ENCODE measurements around the gene ACACB.

Gene ACACB

DNA sequence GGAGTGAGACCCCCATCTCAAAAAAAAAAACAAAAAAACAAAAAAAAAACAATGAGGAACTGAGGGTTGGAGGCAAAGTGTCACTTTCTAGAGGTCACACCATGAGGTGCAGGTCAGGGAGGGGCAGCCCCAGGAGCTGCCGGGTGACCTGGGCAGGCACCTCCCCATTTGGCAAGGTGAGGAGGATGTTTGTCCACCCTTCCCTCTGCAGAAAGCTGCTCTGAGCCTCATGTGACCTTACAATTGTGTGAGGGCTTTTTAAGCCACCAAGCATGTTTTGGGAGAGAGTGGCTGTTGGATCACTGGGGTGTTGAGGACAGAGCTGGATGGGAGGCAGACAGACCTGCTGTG lies 143.1 kb downstream of the ACACB start:
- Histone ChIP-seq H3K36me3 (peaks cover 17% of the 10 kb centered on the region), H3K4me3 (ENCODE audit: low read depth in 1 of 2, low read length in 1 of 2) (no peak overlapping the region), H3K27me3 (no peaks in the 10 kb centered on the region), H3K4me1 (ENCODE audit: control insufficient read depth in 1 of 2, insufficient read depth in 1 of 2, low read depth in 1 of 2, low read length in 1 of 2) (no peaks in the 10 kb centered on the region), H3K27ac (no peak overlapping the region), H3K9me3 (no peaks in the 10 kb centered on the region)
- TF ChIP-seq, protein P1, sequence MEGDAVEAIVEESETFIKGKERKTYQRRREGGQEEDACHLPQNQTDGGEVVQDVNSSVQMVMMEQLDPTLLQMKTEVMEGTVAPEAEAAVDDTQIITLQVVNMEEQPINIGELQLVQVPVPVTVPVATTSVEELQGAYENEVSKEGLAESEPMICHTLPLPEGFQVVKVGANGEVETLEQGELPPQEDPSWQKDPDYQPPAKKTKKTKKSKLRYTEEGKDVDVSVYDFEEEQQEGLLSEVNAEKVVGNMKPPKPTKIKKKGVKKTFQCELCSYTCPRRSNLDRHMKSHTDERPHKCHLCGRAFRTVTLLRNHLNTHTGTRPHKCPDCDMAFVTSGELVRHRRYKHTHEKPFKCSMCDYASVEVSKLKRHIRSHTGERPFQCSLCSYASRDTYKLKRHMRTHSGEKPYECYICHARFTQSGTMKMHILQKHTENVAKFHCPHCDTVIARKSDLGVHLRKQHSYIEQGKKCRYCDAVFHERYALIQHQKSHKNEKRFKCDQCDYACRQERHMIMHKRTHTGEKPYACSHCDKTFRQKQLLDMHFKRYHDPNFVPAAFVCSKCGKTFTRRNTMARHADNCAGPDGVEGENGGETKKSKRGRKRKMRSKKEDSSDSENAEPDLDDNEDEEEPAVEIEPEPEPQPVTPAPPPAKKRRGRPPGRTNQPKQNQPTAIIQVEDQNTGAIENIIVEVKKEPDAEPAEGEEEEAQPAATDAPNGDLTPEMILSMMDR (IDR thresholded peaks at IDR 0.05): no peak

DNA sequence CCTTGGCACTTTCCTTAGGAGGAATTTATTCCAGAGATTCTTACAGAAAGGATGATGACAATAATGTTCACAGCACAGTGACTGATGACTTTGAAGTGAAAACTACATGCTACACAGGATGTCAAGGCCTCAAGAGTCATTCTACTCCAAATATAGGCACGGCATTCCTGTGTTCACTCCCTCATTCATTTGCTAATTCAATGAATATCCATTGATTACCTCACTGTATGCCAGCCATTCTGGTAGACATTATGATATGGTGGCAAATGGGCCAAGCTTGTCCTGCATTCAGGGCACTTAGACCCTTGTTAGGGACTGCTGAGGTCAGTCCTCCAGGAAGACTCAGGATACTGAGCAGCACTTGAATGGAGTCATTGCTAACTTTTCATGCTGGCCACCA lies 144.7 kb downstream of the ACACB start:
- no peaks in the 10 kb centered on the region for H3K27me3 ChIP-seq
- H3K27ac ChIP-seq: no peak overlapping the region
- no peak overlapping the region for H3K4me3 ChIP-seq (ENCODE audit: low read depth in 1 of 2, low read length in 1 of 2)
- H3K36me3 ChIP-seq: peaks cover 33% of the 10 kb centered on the region
- TF ChIP-seq, protein P1 (IDR thresholded peaks at IDR 0.05): no peak
- H3K9me3 ChIP-seq: no peaks in the 10 kb centered on the region
- no peaks in the 10 kb centered on the region for H3K4me1 ChIP-seq (ENCODE audit: control insufficient read depth in 1 of 2, insufficient read depth in 1 of 2, low read depth in 1 of 2, low read length in 1 of 2)

DNA sequence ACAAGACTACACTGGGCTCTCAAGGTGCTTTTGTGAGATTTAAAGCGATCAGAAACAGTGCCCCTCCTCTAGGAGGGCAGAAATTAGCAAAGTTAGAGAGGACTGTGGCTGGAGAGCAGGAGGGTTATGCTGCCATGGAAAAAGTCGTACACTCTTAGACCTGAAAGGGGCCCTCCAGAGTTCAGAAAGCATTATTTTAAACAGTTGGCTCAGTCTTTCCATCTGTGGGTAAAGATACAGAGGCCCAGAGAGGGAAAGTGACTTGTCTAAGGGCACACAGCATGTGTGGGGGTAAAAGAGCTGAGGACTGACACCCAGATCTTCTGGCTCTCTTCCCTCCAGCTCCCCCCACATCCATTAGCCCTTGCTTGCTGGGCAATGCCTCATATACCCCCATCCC lies 145.6 kb downstream of the ACACB start:
- H3K27me3 ChIP-seq: no peaks in the 10 kb centered on the region
- H3K27ac ChIP-seq: no peak overlapping the region
- no peak overlapping the region for H3K4me3 ChIP-seq (ENCODE audit: low read depth in 1 of 2, low read length in 1 of 2)
- TF ChIP-seq, protein P1 (IDR thresholded peaks at IDR 0.05): no peak
- H3K4me1 ChIP-seq (ENCODE audit: control insufficient read depth in 1 of 2, insufficient read depth in 1 of 2, low read depth in 1 of 2, low read length in 1 of 2): no peaks in the 10 kb centered on the region
- peaks cover 40% of the 10 kb centered on the region for H3K36me3 ChIP-seq
- H3K9me3 ChIP-seq: no peaks in the 10 kb centered on the region

DNA sequence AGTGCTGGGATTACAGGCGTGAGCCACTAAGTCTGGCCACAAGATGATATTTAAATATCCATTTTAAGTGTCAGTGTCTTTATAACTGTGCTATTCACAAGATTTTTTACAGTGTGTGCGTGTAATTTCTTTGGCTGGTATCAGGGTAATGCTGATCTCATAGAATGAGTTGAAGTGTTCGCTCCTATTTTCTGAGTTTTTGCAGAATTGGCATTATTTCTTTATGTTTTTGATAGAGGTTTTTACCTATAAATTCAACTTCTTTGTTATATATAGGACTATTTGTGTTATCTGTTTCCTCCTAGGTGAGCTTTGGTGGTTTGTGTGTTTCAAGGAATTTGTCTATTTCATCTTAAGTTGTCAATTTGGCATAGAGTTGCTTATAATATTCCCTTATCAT lies 147.1 kb downstream of the ACACB start:
- Histone ChIP-seq H3K36me3 (peaks cover 44% of the 10 kb centered on the region), H3K4me3 (ENCODE audit: low read depth in 1 of 2, low read length in 1 of 2) (no peak overlapping the region), H3K4me1 (ENCODE audit: control insufficient read depth in 1 of 2, insufficient read depth in 1 of 2, low read depth in 1 of 2, low read length in 1 of 2) (no peaks in the 10 kb centered on the region), H3K27ac (no peak overlapping the region), H3K9me3 (no peaks in the 10 kb centered on the region), H3K27me3 (no peaks in the 10 kb centered on the region)
- TF ChIP-seq, protein P1 (IDR thresholded peaks at IDR 0.05): no peak

DNA sequence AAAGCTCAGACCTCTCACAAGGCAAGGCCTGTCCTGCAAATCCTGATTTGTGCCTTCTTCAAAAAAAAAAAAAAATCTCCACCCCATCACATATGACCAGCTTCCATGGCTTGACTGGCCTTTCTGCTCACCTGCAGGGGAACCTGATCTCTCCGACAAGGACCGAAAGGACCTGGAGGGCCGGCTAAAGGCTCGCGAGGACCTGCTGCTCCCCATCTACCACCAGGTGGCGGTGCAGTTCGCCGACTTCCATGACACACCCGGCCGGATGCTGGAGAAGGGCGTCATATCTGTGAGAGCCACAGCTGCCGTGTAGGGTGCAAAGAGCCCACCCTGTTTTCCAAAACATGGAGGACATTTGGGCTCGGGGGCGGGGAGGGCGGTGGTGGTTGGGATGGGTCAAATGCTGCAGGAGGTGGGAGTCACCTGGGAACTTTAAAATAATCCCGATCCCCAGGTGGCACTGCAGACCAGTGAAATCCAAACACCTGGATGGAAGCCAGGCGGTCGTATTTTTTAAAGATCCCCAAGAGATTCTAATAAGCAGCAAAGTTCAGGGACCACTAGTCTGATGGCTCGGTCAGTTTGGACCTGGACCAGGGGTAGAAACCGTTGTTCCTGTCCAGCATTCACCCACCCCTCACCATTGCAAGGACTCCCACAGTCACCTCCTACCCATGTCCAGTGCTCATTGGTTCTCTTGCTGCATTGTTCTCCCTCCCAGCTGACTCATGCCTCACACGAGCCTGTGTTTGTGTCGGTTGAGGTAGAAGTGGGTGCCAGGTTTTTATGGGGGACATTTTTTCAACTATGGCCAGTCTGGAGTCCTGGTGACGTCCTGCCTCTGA lies 147.9 kb downstream of the ACACB start:
- no peaks in the 10 kb centered on the region for H3K27me3 ChIP-seq
- TF ChIP-seq, protein P1 (IDR thresholded peaks at IDR 0.05): no peak
- H3K36me3 ChIP-seq: peaks cover 39% of the 10 kb centered on the region
- H3K4me1 ChIP-seq (ENCODE audit: control insufficient read depth in 1 of 2, insufficient read depth in 1 of 2, low read depth in 1 of 2, low read length in 1 of 2): no peaks in the 10 kb centered on the region
- no peaks in the 10 kb centered on the region for H3K9me3 ChIP-seq
- H3K27ac ChIP-seq: no peak overlapping the region
- H3K4me3 ChIP-seq (ENCODE audit: low read depth in 1 of 2, low read length in 1 of 2): no peak overlapping the region

Data from neutrophil (primary cell).